Sciatic nerve (tissue), 2 donors: ENCODE results near the gene ZDHHC11. TPM values are rescaled to one million over a fixed set of nuclear protein-coding genes. Genes with fewer than 3 reads are reported as not detected.
"Not testable (repeated sequence)": the region's sequence is repeated elsewhere in the genome, so short reads cannot be mapped to it uniquely, and the experiment has no call there.

Experiments
- ATAC-seq: fragments of 200-7000 bp; cut with Tn5 transposase; one replicate; pipeline ENCODE4 v1.9.1; 2020; ENCODE audit warnings: mild to moderate bottlenecking, moderate library complexity
- DNase-seq: peaks from one replicate; pipeline ENCODE4 v3.0.0-alpha.2; 2020; ENCODE audit warnings: low spot score
- intact Hi-C: fragments of 100-400 bp; cut with DNase I; formaldehyde crosslinking; loops from one replicate; pipeline ENCODE4 v1.14.2; 2022
- total RNA-seq: library from RNA; stranded (reverse); fragmentation: NEBNext Ultra II Directional; extraction: Animal tissue kit (Norgen Biotek cat#: 25700); gene quantifications from one replicate; pipeline ENCODE4 v1.2.1, GENCODE V29; 2021
- donor health status: DM: no; HTN: no; CAD: no.
- donor health status: DM: no; HTN: no; CAD: no.

Gene ZDHHC11
- total RNA-seq, 1 donor from 2014 or later, result 4.9 TPM

DNA sequence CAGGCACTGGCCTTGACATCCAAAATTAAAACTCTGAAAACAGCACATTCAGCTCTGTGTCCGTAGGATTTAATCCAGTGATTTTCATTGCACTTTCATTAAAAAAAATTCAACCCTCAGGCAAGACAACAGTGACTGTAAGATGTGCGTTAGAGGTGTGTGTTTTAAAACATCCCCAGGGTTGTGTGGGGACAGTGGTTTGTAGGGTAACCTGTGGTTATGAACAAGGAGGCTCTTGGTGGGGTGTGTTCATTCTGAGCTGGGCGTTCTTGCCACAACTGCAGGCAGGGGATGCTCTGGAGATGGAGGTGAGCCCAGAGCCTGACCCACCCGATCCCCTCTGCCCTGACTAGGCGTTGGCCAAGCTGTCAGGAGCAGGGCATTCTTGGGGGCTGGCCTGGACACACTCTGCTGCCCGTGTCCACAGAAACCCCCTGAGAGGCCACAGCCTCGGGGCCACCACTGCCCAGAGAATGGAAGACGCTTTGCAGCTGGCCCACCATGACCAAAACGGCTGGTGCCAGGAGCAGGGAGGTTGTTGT is 103.4 kb downstream of the ZDHHC11 start:
- ATAC-seq, DNase-seq, intact Hi-C loops: not testable (repeated sequence)

DNA sequence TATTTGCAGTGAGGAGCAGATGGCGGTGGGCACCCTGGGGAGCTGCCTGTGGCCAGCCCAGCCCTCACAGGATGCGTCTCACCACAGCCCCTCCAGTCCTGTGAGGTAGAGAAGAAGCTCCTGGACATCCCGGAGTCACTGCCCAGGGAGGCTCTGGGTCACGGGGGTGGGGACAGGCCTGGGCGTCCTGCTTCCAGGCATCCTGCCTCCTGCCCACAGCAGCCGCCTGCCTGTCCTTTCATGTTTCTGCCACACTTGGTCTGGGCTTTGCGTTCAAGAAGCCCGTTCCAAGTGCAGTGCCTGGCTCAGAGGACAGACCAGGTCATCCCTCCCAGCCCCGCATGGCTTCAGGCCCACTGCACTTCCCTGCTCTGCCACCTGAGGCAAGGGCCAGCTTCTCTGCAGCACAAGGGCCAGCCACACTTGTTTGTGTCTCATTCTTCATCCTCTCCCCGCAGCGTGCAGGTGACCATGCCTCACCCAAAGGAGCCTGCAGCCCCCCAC is 104.5 kb downstream of the ZDHHC11 start:
- DNase-seq, result no peak
- intact Hi-C loops, result no loop called here
- ATAC-seq, result no peak

Other genes with a start within 250 kb of the ZDHHC11 start
- 7.5 TPM for gene CEP72, start 238.6 kb downstream of the ZDHHC11 start, total RNA-seq
- gene TPPP, start 157.6 kb downstream of the ZDHHC11 start, total RNA-seq, result 3.4 TPM
- gene ZDHHC11B, start 66.3 kb downstream of the ZDHHC11 start, total RNA-seq, result 1.9 TPM
- gene BRD9, start 41.8 kb upstream of the ZDHHC11 start, total RNA-seq, result 38.5 TPM
- gene TRIP13, start 41.9 kb upstream of the ZDHHC11 start, total RNA-seq, result 0.89 TPM
- 0.89 TPM for gene NKD2, start 157.8 kb upstream of the ZDHHC11 start, total RNA-seq